Fibroblast of skin of left quadriceps (primary cell): ENCODE data around the gene ACD.

ENCODE experiments used
- DNase-seq, 2 experiments: peaks; one replicate each; pipeline ENCODE4 v3.0.0-alpha.2; 2013; ENCODE audit warnings: low read depth in 2 of 2

Gene ACD

DNA sequence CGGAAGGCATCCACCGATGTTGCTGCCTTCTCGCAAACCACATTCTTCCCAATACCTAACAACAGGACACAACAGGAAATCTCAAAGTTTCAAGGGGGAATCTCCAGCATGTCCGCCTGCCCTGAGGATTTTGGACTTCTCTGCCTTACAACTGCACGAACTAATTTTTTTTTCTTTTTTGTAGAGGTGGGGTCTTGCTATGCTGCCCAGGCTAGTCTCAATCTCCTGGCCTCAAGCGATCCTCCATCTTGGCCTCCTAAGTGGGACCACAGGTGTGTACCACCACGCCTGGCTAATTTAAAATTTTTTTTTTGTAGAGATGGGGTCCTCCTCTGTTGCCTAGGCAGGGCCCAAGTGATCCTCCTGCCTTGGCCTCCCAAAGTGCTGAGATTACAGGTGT is 15.9 kb upstream of the ACD start:
- no peak for DNase-seq

DNA sequence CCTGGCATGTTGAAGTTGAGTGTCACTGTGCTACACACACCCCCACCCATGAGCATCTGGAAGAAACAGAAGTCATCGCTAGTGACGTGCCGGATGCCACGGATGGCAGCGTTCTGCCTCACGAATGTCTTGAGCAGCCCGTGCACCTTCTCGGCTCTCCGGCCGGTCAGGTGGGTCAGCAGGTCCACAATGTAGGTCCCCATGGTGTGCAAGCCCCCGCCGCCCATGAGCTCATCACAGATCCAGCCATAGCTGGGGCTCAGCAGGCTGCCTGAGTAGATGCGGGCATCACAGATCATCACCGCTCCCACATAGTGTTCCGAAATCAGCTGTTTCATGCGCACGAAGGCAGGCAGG is 15.5 kb upstream of the ACD start:
- no peak for DNase-seq

DNA sequence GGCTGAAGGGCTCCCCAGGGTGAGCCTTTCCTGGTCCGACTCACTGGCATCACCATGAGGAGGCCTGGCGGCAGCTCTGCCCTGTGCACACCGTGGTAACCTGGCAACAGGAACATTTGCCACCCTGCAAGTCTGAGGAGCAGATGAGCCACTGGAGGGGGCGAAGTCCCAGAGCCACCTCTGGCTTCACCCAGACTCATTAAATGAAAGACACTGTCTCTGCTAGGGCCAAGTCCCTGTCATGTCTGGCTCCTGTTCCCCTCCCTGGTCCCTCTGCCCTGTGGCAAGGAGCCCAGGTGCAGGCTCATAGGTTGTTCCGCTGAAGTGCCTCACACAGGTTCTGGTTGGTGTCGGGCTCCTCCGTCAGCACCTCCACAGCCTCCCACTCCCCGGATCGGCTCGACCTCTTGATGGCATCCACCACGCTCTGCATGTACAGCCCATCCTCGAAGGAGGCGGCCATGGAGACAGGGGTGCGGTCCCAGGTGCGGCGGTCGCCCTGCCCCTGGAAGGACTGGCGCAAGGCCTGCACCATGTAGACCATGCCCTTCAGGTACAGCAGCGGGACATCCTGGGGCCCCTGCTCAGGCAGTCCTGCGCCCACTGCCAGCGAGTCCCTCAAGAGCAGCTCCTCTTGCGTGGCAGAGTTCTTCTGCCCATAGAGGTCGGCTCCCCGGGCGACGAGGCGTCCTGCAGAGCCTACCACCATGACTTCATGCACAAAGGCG is 15.0 kb upstream of the ACD start:
- DNase-seq, result no peak

DNA sequence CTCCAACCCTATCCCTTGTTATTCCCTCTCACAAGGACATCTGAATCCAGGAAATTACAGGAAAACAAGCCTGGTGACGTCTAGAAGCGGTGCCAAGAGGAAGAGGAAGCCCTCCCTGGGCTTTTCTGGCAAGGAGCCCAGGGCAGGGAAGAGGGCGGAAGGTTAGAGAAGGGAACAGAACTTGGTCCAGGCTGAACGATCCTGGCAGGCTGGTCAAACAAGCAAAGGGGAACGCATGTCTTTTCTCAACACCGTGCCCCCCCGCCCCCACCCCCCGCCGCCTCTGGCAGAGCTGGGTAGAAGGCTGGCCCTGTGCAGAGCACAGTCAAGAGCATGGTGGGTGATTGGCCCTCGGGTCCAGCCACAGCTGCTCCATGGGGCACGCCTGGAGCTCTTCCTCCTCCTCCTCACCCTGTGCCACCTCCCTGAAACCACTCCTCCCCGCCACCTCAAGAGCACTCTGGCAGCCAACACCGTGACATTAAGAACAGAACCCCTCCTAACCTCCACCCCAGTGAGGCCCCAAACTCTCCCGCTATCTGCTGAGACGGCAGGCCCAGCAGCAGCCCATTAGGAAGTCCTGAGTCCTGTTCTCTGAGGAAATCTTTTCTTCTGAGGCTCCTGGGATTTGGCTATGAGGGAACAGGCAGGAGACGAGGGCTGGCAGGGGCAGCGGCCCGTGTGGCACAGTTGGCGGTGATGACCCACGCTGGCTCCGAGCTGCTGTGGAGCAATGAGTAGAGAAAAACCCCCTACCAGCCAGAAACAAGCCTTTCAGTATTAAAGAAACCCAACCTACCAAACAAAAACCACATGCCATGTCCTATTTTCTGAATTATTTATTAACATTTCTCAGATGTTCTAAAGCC is 13.9 kb upstream of the ACD start:
- no peak for DNase-seq

DNA sequence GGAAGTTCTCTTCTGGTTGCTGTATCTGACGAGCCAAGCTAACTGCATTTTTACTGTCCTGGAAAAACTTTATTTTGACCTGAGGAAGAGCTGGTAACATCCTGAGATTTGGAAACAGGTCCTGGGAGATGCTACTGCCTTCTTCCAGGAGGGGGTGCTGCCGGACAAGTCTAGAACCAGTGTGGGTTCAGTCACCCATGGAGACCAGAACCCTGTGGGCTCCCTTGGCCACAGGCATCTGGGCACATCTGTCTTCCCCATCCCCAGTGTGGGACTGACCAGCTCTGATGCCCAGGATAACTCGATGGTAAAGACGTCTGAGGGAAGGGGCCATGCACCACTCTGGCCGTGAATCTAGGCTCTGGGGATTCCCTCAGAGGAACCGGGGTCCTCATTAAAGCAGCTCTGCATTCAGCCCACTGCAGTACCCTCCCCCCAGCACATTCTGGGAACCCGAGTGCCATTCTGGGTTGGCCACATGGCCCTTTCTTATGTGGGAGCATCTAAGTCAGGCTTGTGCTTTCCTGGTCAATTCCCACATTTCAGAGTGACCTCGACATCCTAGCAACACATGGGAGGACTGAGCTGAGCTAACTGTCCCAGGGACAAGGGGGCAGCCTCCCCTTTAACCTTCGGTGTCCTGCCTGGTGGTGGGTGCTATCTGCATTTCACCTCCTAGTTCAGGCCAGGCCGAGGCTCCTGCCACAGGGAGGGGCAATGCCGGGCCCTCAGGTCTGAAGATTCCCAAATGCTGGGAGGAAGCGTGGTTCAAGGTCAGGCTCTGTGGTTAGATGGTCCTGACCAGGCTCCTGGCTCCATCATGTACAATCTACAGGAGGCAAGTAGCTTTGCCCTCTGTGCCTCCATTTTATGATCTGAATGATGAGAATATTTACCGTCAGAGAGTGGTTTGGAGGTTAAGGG is 12.9 kb upstream of the ACD start:
- peak; percentile 25 to 29 for DNase-seq

DNA sequence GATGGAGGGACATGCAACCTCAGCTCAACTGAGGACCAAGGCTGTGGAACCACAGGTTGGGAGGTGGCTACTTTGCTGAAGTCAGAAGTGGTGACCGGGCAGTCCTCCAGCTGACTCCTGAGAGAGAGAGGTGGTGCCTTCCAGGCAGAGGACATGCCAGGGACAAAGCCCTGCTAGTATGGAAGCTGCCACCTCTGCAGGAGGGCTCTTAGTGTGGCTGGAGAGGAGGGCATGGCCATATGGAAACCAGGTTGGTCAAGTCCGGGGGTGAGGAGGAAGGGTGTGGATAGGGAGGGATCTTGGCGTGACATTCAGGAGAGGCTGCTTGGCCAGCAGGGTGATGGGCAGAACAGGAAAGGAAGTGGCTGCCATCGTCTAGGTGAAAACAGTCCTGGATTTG is 12.2 kb upstream of the ACD start:
- DNase-seq, result no peak

DNA sequence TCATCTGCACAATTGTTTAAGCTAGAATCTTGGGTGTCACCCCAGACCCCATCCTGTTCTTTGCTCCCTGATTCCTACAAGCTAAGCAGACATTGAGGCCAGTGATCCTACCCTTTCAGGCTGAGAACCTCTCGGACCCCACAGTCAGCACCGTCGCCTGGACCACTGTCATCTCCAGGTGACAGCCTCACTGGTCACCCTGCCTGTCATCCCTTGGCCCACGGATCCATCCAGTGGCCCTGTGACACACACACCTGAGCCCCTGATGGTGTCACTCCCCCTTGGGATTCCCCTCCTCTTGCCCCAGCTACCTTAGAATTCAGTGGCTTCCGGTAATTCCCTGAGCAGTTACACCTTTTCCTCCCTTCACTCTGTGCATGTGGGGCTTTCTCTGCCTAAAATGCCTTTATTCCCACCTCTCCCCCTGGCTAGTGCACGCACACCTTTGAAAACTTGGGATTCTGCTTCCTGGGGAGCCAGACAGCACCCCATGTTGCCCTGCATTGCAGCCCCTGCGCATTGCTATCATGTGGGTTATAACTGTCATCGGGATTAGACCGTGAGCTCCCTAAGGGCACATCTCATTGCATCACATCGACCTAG is 9.5 kb upstream of the ACD start:
- DNase-seq, result no peak

DNA sequence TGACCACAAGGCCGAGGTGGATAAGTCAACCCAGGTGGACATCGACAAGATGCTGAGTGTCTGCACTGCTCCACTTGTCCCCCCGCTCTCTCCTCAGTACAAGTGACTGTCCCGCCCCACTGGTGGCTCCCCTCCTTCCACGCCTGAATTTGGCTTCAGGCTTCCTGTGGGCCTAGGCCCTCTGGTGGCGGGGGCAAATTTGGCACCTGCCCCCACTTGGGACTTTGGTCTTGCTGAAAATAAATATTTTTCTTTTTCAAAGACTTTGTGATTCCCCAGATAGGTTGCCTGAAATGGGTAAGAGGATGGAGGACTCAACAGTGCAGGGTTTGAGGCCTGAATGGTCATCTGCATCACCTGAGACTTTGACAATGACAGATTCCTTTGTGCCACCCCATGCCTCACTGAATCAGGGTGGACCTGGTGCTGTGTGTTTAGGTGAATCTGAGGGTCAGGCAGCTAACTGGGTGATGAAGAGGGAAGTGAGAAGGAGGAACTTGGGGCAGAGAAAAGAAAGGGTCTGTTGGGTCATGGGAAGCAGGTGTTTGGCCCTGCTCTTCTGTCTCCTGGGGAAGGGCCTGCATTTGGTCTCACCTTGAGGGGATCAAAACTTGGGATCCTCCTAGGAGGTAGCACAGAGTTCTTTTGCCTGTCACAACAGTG is 8.6 kb upstream of the ACD start:
- DNase-seq, result no peak

DNA sequence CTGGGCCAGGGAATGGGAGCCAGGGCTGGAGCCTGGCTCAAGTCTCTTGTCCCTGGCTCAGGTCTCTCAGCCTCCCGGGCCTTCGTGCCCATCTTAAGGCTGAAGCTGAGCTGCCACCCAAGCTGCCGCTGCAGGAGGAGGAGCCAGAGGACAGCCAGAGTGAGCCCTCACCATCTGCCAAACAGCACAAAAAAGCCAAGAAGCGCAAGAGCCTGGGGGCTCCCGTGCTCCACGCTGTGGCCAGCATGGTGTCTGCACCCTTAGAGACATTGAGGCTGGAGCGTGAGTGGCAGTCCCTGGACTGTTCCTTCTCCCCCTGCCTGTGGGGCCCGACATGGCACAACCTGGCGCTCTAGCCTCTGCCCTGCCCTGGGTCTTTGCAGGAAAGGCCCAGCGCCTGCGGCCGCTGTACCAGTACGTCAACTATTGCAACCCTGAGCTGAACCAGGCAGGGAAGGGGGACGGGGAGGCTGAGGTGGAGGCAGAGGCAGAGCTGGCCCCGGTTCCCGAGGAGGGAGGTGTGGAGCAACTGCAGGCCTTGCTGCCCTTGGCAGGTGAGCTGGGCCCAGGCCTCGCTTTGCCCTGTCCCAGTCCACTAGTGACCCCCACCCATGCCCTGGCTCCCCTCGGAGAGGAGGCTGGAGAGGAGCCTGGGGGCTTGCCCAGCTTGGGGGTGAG is 7.9 kb upstream of the ACD start:
- DNase-seq, result peak; percentile 82 to 84

DNA sequence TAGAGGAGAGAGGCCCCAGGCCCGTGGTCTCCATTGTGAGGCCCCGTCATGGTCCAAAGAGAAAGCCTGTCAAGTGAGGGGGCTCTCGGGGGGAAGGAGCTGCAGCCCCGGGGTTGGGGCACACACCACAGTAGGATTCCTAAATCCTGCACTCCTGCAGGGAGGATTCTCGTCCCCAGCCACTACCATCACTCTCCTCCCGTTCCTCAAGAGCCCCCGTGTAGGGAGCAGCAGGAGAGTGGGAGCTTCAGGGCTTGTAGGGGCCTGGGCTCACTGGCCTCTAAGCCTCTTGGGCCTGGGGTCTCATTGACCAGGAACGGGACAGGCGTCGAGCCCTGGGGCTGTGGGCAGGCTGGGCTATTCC is 7.4 kb upstream of the ACD start:
- no peak for DNase-seq

DNA sequence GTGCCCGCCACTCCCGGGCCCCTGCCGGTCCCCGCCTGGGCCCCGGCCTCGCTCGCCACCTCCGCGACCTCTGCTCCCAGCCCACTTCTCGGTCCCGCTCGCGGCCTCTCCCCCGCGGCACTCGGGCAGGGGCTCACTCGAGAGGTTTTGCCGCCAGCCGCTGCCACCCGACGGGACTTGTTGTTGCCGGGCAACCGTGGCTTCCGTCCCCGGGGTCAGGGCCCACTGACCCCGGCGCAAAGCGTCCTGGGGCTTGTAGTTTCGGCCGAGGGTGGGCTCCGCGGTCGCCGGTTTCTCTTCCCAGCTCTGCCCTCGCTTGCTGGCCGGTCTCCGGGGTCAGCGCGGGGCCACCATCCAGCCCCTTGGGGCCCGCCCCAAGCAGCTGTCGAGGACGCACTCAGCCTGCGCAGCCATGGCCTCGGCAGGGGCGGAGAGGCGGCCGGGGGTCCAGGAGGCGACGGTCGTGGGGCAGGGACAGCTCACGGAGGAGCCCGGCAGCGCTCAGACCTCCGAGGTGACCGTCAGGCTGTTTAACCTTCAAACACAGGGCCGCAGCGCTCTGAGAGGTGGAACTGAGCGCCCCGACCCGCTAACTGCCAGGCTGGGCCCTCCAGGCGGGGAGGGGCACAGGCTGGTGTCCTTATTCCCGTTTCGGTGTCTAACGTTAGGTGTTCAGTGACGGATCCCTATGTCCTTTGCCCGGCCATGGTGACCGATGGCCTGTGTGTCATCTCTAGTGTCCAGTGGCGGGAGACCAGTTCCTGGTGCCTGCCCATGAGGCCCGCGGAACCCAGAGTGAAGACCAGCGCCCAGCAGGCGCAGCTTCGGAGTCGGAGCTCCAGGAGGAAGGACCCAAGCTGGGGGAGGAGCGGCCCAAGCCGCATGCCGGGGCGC is 6.7 kb upstream of the ACD start, which contains the start of the genes C16orf86 and ENKD1:
Gene C16orf86, plus strand, starts transcription at position 256 of the 894 bp plus-strand sequence. Its CDS starts 157 bp downstream, at position 413.
Gene ENKD1, minus strand, starts transcription at position 192 of the 894 bp plus-strand sequence. CDS start 308 bp downstream, outside the sequence.
- peak; percentile 26 to 32 for DNase-seq

DNA sequence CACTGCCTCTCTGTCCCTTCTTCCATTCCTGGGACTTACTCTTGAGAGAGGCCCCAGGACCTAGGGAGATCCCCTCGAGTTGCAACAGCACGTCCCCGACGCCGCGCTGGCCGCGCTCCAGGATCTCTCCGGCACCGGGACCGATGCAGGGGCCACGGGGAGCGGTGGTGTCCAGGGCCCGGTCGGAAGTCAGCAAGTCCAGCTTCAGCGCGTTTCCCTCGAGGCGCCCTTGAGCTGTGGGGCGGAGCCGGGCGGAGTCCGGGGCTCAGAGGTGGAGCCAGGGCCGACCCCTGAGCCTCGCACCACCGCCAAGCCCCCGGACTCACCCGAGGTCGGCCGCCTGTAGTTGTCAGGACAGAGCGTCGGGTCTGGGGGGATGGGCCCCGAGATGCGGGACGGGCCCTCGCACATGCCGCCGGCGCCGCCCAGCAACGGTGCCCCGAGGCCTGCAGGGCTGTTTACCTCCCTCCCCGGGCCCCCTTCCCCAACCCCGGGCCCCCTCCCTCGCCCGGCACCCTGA is 6.0 kb upstream of the ACD start:
- DNase-seq, result no peak

DNA sequence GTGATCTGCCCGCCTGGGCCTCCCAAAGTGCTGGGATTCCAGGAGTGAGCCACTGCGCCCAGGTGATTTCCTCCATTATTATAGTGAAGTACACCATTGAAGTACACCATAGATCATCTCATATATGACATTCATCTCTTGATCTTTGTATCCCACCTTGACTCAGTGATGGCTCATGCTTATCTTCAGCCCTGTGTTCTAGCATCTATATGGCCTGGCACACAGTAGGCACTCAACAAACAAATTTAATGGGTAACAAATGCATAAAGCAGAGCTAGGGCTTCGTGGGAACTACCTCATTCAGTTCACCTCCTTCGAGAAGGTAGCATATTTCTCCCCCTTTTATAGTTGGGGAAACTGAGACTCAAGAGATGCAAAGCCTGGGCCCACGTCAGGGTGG is 5.5 kb upstream of the ACD start:
- DNase-seq, result no peak

DNA sequence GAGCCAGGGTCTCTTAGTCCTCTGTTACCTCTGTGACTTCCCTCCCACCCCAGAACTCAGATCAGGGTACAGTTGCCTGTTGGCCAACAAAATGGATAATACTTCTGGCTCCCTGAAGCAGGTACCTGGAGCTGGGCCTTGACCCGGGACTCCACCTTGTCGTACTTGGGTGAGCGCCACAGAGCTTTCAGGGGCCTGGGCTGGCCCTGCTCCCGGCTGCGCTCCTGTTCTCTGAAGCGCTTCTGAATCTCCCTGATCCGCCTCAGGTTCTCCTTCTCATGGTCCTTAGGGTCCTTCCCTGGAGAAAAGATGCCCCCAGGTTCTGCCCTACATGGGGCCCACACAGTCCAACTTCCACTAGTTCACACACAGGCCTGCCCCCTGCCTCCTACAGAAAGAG is 4.8 kb upstream of the ACD start:
- no peak for DNase-seq

DNA sequence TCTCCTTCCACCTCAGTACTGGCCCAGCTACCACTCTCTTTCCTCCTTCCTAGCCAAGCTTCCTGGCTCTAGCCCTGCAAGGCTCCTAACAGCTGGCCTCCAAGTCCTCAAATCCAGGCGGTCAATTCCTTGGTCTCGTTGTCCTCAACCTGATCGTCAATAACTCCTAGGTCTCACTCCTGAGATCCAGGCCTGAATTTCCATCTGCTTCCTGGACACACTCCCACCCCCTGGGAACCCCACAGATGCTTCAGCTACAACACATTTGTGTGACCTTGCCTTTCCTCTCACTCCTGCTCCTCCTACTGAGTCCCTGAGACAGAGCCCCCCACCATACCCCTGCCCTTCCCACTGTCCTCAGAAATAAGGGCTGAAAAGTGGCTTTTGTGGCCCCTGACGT is 4.2 kb upstream of the ACD start:
- DNase-seq, result no peak

DNA sequence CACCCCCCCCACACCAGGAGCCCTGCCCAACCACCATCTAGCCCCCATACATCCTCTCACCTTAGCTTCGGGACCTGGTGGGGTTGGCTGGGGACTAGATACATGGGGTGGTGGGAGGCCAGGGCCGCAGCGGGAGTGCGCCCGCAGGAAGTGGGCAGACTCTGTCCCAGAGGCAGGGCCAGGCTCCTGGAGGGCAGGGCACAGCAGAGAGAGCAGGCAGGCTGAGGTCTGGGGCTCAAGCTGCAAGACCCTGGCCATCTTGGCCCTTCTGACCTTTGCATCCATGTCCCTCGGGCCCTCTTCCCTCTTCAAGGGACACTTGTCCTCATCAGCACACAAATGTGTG is 3.8 kb upstream of the ACD start:
- no peak for DNase-seq

DNA sequence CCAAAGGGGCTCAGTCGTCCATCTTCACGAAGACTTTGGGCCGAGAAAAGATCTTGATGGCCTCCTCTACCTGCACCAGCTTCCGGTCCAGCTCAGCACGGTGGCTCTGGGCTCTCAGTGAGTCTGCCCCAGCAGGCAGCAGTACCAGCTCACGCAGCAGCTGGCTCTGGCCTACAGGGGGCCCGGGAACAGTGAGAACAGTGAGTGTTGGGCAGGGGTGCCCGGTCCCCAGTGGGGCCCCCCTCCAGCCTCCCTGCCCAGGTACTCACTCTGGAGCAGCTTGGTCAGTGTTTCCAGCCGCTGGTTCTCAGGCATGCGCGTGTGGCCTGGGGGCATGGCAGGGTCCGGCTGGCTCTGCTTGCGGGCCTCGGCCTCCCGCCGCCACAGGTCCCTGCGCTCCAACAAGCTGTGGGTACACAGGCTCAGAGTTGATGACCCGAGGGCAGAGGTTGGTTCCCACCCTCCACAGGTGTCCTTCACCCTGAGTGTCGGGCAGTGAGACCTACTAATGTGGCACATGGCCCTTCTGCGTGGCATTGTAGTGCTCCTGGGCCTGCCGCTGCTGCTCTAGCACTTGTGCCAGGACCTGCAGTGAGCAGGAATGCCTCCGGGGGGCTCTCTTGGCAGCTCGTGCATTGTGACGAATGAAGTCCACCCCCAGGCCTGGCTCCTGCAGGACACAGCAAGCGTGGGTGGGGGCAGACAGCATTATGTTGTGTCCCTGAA is 3.3 kb upstream of the ACD start:
- DNase-seq, result no peak

DNA sequence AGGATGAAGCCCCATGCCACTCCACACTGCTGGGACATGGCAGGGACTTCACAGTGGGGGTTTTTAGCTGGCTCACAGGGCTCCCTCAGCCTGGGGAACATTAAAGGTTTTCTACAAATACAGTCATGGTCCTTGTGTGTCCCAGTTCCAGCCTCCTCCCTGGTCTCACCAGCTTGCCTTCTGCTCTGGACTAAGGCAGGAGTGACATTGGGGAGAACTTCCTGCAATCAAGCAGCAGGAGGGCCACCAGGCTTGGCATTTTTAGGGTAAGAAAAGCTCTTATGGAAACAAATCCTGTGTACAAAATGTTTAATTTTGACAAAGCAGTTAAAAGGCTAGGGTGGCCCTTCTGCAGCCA is 2.6 kb upstream of the ACD start:
- no peak for DNase-seq
